Measurements from ENCODE around the gene RNF38.
"Not testable (repeated sequence)": the region's sequence is repeated elsewhere in the genome, so short reads cannot be mapped to it uniquely, and the experiment has no call there.

GRCh38 chr9:36386396-36386965 lies 13.6 kb downstream of the RNF38 start:
- not testable (repeated sequence) for TF ChIP-seq TAF1 (IDR thresholded peaks at IDR 0.05; ENCODE audit: borderline replicate concordance, low read depth, low read length); POLR2A (IDR thresholded peaks at IDR 0.05; ENCODE audit: low read depth, low read length); POLR2AphosphoS5 (IDR thresholded peaks at IDR 0.05; ENCODE audit: low read depth, low read length)

All from GM12892 (cell line).